H1 (cell line): Measurements from ENCODE around the gene SLC25A45. TPM values are rescaled to one million over a fixed set of nuclear protein-coding genes. Genes with fewer than 3 reads are reported as not detected.
A peak's percentile ranks its signal among the peaks of the same experiment; 100 is the strongest.

Experiments used
- GABPA ChIP-seq: IDR thresholded peaks from 2 replicates; pipeline ENCODE4 v1.6.1; 2011; ENCODE audit warnings: mild to moderate bottlenecking, low read length, moderate library complexity, borderline replicate concordance; ENCODE audit not compliant: insufficient read depth
- SIN3A ChIP-seq, 2 experiments: IDR thresholded peaks in 1 of 2; conservative IDR thresholded peaks in 1 of 2; 2 replicates each; pipeline ENCODE4 v1.6.1; 2011 to 2012; ENCODE audit warnings: low read length in 2 of 2, improper control_type of control experiment in 1 of 2, low read depth in 1 of 2, mild to moderate bottlenecking in 1 of 2
- SP1 ChIP-seq: IDR thresholded peaks from 2 replicates; pipeline ENCODE4 v1.6.1; 2011; ENCODE audit warnings: low read depth, low read length
- TAF1 ChIP-seq: IDR thresholded peaks from 2 replicates; pipeline ENCODE4 v1.6.1; 2011; ENCODE audit warnings: mild to moderate bottlenecking, low read depth, low read length
- TCF12 ChIP-seq: IDR thresholded peaks from 2 replicates; pipeline ENCODE4 v1.6.1; 2011; ENCODE audit warnings: low read depth, mild to moderate bottlenecking, low read length
- polyA plus RNA-seq, 7 experiments: library from polyadenylated mRNA; depleted of rRNA in 3 of 7; stranded (reverse) in 5 of 7; unstranded in 2 of 7; fragments of >200 nt in 5 of 7; fragments of 200-250 nt in 2 of 7; gene quantifications; 1 replicate in 5 of 7; 2 replicates in 1 of 7; 4 replicates in 1 of 7; pipeline versions ENCODE4 v1.2.1 to v1.2.3, GENCODE V29; 2011 to 2013; ENCODE audit warnings: missing spikeins in 2 of 7, mixed read lengths in 2 of 7
- total RNA-seq: library from RNA; stranded (reverse); fragmentation: NEBNext Ultra II Directional; extraction: Animal tissue kit (Norgen Biotek cat#: 25700); gene quantifications from 2 replicates; pipeline ENCODE4 v1.2.1, GENCODE V29; 2021
- TF ChIP-seq, protein P1 (sequence below): fragments of 300-600 bp; sonication (generic); IDR thresholded peaks from 2 replicates; pipeline ENCODE4 v1.7.1; 2012; ENCODE audit warnings: low read length, moderate library complexity, mild to moderate bottlenecking, inconsistent platforms; ENCODE audit not compliant: insufficient replicate concordance
- TF ChIP-seq, protein P2 (sequence below), 3 experiments: IDR thresholded peaks; 1 replicate in 2 of 3; 2 replicates in 1 of 3; pipeline versions ENCODE4 v1.5.1 to v1.6.1; 2011; ENCODE audit warnings: low read length in 3 of 3, mild to moderate bottlenecking in 3 of 3, inconsistent platforms in 2 of 3, low read depth in 1 of 3, moderate library complexity in 1 of 3; ENCODE audit not compliant: insufficient read depth in 1 of 3; ENCODE audit errors: control extremely low read depth in 1 of 3
- TF ChIP-seq, protein P3 (sequence below): IDR thresholded peaks from 2 replicates; pipeline ENCODE4 v1.6.1; 2012; ENCODE audit warnings: inconsistent platforms

The SLC25A45 gene
- total and polyA plus RNA-seq, 2 of the 8 experiments (the other 6 are each of a cell fraction or from before 2014, with no cell fraction given) = 0.54 to 0.59 TPM

DNA sequence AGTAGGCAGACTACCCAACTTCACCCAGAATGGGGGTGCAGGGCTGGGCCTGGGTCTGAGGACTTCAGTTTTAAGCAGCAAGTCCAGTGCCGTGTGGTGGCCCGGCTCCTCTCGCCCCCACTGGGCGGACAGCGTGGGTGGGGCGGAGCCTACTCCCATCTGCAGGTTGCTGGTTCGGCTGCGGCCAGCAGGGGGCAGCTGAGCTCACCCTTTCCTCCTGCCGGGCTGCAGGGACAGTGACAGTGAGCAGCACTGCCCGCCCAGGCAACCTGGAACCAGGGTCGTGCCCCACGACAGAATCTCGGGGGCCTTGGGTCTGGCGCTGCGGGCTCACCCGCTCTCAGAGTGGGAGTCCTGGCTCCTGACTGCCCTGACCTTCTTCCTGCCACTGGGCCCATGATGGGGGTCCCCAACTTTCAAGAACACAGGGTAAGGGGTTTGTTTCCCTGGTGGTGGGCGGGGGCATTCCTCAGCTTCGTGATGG, 33.9 kb upstream of the SLC25A45 start (continued):
- TF ChIP-seq, protein P1, sequence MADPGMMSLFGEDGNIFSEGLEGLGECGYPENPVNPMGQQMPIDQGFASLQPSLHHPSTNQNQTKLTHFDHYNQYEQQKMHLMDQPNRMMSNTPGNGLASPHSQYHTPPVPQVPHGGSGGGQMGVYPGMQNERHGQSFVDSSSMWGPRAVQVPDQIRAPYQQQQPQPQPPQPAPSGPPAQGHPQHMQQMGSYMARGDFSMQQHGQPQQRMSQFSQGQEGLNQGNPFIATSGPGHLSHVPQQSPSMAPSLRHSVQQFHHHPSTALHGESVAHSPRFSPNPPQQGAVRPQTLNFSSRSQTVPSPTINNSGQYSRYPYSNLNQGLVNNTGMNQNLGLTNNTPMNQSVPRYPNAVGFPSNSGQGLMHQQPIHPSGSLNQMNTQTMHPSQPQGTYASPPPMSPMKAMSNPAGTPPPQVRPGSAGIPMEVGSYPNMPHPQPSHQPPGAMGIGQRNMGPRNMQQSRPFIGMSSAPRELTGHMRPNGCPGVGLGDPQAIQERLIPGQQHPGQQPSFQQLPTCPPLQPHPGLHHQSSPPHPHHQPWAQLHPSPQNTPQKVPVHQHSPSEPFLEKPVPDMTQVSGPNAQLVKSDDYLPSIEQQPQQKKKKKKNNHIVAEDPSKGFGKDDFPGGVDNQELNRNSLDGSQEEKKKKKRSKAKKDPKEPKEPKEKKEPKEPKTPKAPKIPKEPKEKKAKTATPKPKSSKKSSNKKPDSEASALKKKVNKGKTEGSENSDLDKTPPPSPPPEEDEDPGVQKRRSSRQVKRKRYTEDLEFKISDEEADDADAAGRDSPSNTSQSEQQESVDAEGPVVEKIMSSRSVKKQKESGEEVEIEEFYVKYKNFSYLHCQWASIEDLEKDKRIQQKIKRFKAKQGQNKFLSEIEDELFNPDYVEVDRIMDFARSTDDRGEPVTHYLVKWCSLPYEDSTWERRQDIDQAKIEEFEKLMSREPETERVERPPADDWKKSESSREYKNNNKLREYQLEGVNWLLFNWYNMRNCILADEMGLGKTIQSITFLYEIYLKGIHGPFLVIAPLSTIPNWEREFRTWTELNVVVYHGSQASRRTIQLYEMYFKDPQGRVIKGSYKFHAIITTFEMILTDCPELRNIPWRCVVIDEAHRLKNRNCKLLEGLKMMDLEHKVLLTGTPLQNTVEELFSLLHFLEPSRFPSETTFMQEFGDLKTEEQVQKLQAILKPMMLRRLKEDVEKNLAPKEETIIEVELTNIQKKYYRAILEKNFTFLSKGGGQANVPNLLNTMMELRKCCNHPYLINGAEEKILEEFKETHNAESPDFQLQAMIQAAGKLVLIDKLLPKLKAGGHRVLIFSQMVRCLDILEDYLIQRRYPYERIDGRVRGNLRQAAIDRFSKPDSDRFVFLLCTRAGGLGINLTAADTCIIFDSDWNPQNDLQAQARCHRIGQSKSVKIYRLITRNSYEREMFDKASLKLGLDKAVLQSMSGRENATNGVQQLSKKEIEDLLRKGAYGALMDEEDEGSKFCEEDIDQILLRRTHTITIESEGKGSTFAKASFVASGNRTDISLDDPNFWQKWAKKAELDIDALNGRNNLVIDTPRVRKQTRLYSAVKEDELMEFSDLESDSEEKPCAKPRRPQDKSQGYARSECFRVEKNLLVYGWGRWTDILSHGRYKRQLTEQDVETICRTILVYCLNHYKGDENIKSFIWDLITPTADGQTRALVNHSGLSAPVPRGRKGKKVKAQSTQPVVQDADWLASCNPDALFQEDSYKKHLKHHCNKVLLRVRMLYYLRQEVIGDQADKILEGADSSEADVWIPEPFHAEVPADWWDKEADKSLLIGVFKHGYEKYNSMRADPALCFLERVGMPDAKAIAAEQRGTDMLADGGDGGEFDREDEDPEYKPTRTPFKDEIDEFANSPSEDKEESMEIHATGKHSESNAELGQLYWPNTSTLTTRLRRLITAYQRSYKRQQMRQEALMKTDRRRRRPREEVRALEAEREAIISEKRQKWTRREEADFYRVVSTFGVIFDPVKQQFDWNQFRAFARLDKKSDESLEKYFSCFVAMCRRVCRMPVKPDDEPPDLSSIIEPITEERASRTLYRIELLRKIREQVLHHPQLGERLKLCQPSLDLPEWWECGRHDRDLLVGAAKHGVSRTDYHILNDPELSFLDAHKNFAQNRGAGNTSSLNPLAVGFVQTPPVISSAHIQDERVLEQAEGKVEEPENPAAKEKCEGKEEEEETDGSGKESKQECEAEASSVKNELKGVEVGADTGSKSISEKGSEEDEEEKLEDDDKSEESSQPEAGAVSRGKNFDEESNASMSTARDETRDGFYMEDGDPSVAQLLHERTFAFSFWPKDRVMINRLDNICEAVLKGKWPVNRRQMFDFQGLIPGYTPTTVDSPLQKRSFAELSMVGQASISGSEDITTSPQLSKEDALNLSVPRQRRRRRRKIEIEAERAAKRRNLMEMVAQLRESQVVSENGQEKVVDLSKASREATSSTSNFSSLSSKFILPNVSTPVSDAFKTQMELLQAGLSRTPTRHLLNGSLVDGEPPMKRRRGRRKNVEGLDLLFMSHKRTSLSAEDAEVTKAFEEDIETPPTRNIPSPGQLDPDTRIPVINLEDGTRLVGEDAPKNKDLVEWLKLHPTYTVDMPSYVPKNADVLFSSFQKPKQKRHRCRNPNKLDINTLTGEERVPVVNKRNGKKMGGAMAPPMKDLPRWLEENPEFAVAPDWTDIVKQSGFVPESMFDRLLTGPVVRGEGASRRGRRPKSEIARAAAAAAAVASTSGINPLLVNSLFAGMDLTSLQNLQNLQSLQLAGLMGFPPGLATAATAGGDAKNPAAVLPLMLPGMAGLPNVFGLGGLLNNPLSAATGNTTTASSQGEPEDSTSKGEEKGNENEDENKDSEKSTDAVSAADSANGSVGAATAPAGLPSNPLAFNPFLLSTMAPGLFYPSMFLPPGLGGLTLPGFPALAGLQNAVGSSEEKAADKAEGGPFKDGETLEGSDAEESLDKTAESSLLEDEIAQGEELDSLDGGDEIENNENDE = no peak
- TF ChIP-seq SP1 (peak; percentile 46; the same call in 1 of the 2 replicates), GABPA (peak; percentile 79; the same call in 1 of the 2 replicates), TAF1 (no peak), SIN3A (conservative IDR thresholded peaks at IDR 0.05 in 1 of 2, IDR thresholded peaks at IDR 0.05 in 1 of 2; ENCODE audit: low read depth in 1 of 2, low read length in 2 of 2) (peak; percentile 73 to 84; a peak in 2 of 4 replicates), TCF12 (peak; percentile 68; the same call in 1 of the 2 replicates)
- TF ChIP-seq, protein P2, sequence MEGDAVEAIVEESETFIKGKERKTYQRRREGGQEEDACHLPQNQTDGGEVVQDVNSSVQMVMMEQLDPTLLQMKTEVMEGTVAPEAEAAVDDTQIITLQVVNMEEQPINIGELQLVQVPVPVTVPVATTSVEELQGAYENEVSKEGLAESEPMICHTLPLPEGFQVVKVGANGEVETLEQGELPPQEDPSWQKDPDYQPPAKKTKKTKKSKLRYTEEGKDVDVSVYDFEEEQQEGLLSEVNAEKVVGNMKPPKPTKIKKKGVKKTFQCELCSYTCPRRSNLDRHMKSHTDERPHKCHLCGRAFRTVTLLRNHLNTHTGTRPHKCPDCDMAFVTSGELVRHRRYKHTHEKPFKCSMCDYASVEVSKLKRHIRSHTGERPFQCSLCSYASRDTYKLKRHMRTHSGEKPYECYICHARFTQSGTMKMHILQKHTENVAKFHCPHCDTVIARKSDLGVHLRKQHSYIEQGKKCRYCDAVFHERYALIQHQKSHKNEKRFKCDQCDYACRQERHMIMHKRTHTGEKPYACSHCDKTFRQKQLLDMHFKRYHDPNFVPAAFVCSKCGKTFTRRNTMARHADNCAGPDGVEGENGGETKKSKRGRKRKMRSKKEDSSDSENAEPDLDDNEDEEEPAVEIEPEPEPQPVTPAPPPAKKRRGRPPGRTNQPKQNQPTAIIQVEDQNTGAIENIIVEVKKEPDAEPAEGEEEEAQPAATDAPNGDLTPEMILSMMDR (IDR thresholded peaks at IDR 0.05; ENCODE audit: control extremely low read depth in 1 of 3, insufficient read depth in 1 of 3, low read depth in 1 of 3, low read length in 3 of 3) = peak in 2 of 3 experiments; percentile 97 to 99; a peak in 3 of 4 replicates
- TF ChIP-seq, protein P3, sequence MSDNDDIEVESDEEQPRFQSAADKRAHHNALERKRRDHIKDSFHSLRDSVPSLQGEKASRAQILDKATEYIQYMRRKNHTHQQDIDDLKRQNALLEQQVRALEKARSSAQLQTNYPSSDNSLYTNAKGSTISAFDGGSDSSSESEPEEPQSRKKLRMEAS = peak; percentile 52; the same call in 1 of the 2 replicates
